GM23338 (cell line): ENCODE data around the gene SLC35F2. TPM values are rescaled to one million over a fixed set of nuclear protein-coding genes. Genes with fewer than 3 reads are reported as not detected.

Experiments
- ATAC-seq: fragments of 200-7000 bp; cut with Tn5 transposase; 3 replicates; pipeline ENCODE4 v1.9.1; 2020
- DNase-seq: peaks from one replicate; pipeline ENCODE4 v3.0.0-alpha.2; 2015; ENCODE audit warnings: low spot score
- H2AFZ ChIP-seq: fragments of 200-600 bp; sonication (generic); 2 replicates; pipeline ENCODE4 v1.8.0; 2016; ENCODE audit warnings: antibody characterized with exemption, mild to moderate bottlenecking, moderate library complexity
- H3F3A ChIP-seq: fragments of 200-600 bp; sonication (generic); replicated peaks from 2 replicates; pipeline ENCODE4 v1.8.0; 2017; ENCODE audit warnings: antibody characterized with exemption, mixed run types, low read depth
- H3K27ac ChIP-seq: fragments of 200-600 bp; sonication (generic); 2 replicates; pipeline ENCODE4 v1.6.1; 2016; ENCODE audit warnings: low read depth
- H3K27me3 ChIP-seq: fragments of 200-600 bp; sonication (generic); 2 replicates; pipeline ENCODE4 v1.8.0; 2016; ENCODE audit warnings: mild to moderate bottlenecking, mixed run types, moderate library complexity; ENCODE audit not compliant: insufficient read depth
- H3K36me3 ChIP-seq: fragments of 200-600 bp; sonication (generic); 2 replicates; pipeline ENCODE4 v1.8.0; 2016; ENCODE audit warnings: mild to moderate bottlenecking; ENCODE audit not compliant: insufficient read depth
- H3K4me1 ChIP-seq: fragments of 200-600 bp; sonication (generic); 2 replicates; pipeline ENCODE4 v1.8.0; 2016; ENCODE audit warnings: mild to moderate bottlenecking, moderate library complexity; ENCODE audit not compliant: insufficient read depth
- H3K4me2 ChIP-seq: fragments of 200-600 bp; sonication (generic); 2 replicates; pipeline ENCODE4 v1.7.1; 2017; ENCODE audit warnings: mixed run types
- H3K4me3 ChIP-seq: fragments of 200-600 bp; sonication (generic); 2 replicates; pipeline ENCODE4 v1.6.1; 2016; ENCODE audit warnings: mixed run types
- H3K79me2 ChIP-seq: fragments of 200-600 bp; sonication (generic); replicated peaks from 2 replicates; pipeline ENCODE4 v1.8.0; 2017; ENCODE audit warnings: mild to moderate bottlenecking; ENCODE audit not compliant: insufficient read depth
- H3K9me2 ChIP-seq: fragments of 200-600 bp; sonication (generic); 2 replicates; pipeline ENCODE4 v1.8.0; 2017; ENCODE audit not compliant: insufficient read depth
- H4K20me1 ChIP-seq: fragments of 200-600 bp; sonication (generic); replicated peaks from 2 replicates; pipeline ENCODE4 v1.8.0; 2017; ENCODE audit warnings: mild to moderate bottlenecking; ENCODE audit not compliant: insufficient read depth
- H3K27ac Mint-ChIP-seq: 2 replicates; pipeline ENCODE4 v1.8.0; 2020; ENCODE audit warnings: inconsistent platforms, mild to moderate bottlenecking, moderate library complexity, mixed read lengths
- H3K27me3 Mint-ChIP-seq: 3 replicates; pipeline ENCODE4 v1.8.0; 2022; ENCODE audit warnings: low read depth, mild to moderate bottlenecking, moderate library complexity, mixed read lengths, inconsistent platforms; ENCODE audit not compliant: insufficient read depth, poor library complexity
- H3K36me3 Mint-ChIP-seq: 3 replicates; pipeline ENCODE4 v1.8.0; 2021; ENCODE audit warnings: low read depth, mild to moderate bottlenecking, inconsistent platforms, moderate library complexity, mixed read lengths
- H3K4me1 Mint-ChIP-seq: 3 replicates; pipeline ENCODE4 v1.8.0; 2020; ENCODE audit warnings: mild to moderate bottlenecking, inconsistent platforms, mixed read lengths
- H3K4me3 Mint-ChIP-seq: 3 replicates; pipeline ENCODE4 v1.8.0; 2021; ENCODE audit warnings: moderate library complexity, mild to moderate bottlenecking, inconsistent platforms, mixed read lengths
- H3K9me3 Mint-ChIP-seq: 3 replicates; pipeline ENCODE4 v1.8.0; 2020; ENCODE audit warnings: moderate library complexity, mild to moderate bottlenecking, inconsistent platforms, mixed read lengths
- CREB1 ChIP-seq: fragments of 250-450 bp; sonication (Bioruptor Pico); IDR thresholded peaks from 2 replicates; pipeline ENCODE4 v1.5.0; 2020; ENCODE audit warnings: low read depth, mild to moderate bottlenecking, moderate library complexity
- EZH2 ChIP-seq: fragments of 200-600 bp; sonication (generic); IDR thresholded peaks from one replicate; pipeline ENCODE4 v1.8.0; 2017; ENCODE audit warnings: antibody characterized with exemption, mild to moderate bottlenecking, low read depth; ENCODE audit not compliant: unreplicated experiment
- EZH2phosphoT487 ChIP-seq: fragments of 200-600 bp; sonication (generic); IDR thresholded peaks from one replicate; pipeline ENCODE4 v1.8.1; 2018; ENCODE audit warnings: antibody characterized with exemption; ENCODE audit not compliant: unreplicated experiment
- JUNB ChIP-seq: IDR thresholded peaks from one replicate; pipeline ENCODE4 v1.6.1; 2016; ENCODE audit warnings: antibody characterized with exemption; ENCODE audit not compliant: unreplicated experiment
- NANOG ChIP-seq: IDR thresholded peaks from 2 replicates; pipeline ENCODE4 v1.6.1; 2016; ENCODE audit warnings: antibody characterized with exemption, borderline replicate concordance
- POLR2AphosphoS5 ChIP-seq: IDR thresholded peaks from 2 replicates; pipeline ENCODE4 v1.6.1; 2016; ENCODE audit warnings: antibody characterized with exemption, low read depth
- ZNF331 ChIP-seq: fragments of 250-450 bp; sonication (Bioruptor Pico); IDR thresholded peaks from 2 replicates; pipeline ENCODE4 v1.5.0; 2020; ENCODE audit warnings: low read depth, mild to moderate bottlenecking, moderate library complexity
- polyA plus RNA-seq: library from polyadenylated mRNA; unstranded; fragments of >200 nt; fragmentation: Nextera tagmentation; extraction: Ambion mirVana; gene quantifications from 2 replicates; pipeline ENCODE4 v1.2.1, GENCODE V29; 2016
- total RNA-seq: library from RNA; depleted of rRNA; stranded (reverse); fragments of >200 nt; shearing (Covaris generic); gene quantifications from 2 replicates; pipeline ENCODE4 v1.2.3, GENCODE V29; 2014
- TF ChIP-seq, protein P1 (sequence below), 2 experiments: fragments of 200-600 bp in 1 of 2; sonication (generic) in 1 of 2; conservative IDR thresholded peaks; 2 replicates each; pipeline versions ENCODE4 v1.5.1 to v1.6.1; 2016 to 2017; ENCODE audit warnings: antibody characterized with exemption in 2 of 2, low read depth in 2 of 2, mild to moderate bottlenecking in 2 of 2, moderate library complexity in 1 of 2
- TF ChIP-seq, protein P2 (sequence below): fragments of 250-450 bp; sonication (Bioruptor Pico); IDR thresholded peaks from 2 replicates; pipeline ENCODE4 v1.5.0; 2020; ENCODE audit warnings: mild to moderate bottlenecking, moderate library complexity
- TF ChIP-seq, protein P3 (sequence below): IDR thresholded peaks from 2 replicates; pipeline ENCODE4 v1.6.1; 2016; ENCODE audit warnings: antibody characterized with exemption

The SLC35F2 gene
- total and polyA plus RNA-seq, 2 experiments from 2014 or later, result 25.2 to 32.5 TPM

DNA sequence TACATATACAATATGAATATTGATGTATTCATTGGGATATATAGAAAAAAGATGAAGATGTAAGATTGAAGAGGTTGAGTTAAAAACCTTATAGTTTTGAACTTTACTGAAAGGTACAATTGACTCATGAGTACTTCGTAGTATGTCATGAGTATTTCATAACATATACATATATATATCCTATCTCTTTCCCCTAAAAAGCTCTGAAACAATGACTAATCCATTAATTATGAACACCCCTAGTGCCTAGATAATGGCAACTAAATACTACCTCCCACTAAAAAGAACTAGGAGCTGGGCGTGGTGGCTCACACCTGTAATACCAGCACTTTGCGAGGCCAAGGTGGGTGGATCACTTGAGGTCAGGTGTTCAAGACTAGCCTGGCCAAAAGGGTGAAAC is 31.5 kb downstream of the SLC35F2 start (continued):
- TF ChIP-seq ZNF331 (CRISPR knock-in tag) (no peak), NANOG (no peak), JUNB (no peak)
- TF ChIP-seq, protein P1, sequence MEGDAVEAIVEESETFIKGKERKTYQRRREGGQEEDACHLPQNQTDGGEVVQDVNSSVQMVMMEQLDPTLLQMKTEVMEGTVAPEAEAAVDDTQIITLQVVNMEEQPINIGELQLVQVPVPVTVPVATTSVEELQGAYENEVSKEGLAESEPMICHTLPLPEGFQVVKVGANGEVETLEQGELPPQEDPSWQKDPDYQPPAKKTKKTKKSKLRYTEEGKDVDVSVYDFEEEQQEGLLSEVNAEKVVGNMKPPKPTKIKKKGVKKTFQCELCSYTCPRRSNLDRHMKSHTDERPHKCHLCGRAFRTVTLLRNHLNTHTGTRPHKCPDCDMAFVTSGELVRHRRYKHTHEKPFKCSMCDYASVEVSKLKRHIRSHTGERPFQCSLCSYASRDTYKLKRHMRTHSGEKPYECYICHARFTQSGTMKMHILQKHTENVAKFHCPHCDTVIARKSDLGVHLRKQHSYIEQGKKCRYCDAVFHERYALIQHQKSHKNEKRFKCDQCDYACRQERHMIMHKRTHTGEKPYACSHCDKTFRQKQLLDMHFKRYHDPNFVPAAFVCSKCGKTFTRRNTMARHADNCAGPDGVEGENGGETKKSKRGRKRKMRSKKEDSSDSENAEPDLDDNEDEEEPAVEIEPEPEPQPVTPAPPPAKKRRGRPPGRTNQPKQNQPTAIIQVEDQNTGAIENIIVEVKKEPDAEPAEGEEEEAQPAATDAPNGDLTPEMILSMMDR (conservative IDR thresholded peaks at IDR 0.05; ENCODE audit: low read depth in 2 of 2), result no peak

DNA sequence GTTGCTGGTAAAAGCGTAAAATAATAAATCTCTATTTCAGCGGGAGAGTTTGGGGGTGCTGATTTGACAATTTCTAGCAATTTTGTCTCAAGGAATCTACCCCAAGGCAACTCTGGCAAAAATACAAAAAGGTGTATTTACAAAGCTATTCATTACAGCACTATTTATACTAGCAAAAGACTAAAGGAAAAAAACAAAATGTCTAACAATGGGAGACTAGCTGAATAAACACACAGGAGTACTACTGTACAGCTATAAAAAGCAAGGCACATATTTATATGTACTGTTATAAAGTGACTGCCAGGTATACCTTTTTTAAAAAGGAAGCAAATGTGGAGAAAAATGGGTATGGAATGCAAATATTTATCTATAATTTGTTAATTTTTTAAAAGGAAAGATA is 32.7 kb downstream of the SLC35F2 start:
- H3K4me1 ChIP-seq, result no peaks in the 10 kb centered on the region
- no peak overlapping the region for H3K4me3 Mint-ChIP-seq
- H3K4me1 Mint-ChIP-seq, result no peaks in the 10 kb centered on the region
- H3K27ac ChIP-seq, result no peak overlapping the region
- TF ChIP-seq EZH2phosphoT487 (no peak), JUNB (no peak), POLR2AphosphoS5 (no peak), EZH2 (no peak), CREB1 (CRISPR knock-in tag) (no peak)
- TF ChIP-seq, protein P2, sequence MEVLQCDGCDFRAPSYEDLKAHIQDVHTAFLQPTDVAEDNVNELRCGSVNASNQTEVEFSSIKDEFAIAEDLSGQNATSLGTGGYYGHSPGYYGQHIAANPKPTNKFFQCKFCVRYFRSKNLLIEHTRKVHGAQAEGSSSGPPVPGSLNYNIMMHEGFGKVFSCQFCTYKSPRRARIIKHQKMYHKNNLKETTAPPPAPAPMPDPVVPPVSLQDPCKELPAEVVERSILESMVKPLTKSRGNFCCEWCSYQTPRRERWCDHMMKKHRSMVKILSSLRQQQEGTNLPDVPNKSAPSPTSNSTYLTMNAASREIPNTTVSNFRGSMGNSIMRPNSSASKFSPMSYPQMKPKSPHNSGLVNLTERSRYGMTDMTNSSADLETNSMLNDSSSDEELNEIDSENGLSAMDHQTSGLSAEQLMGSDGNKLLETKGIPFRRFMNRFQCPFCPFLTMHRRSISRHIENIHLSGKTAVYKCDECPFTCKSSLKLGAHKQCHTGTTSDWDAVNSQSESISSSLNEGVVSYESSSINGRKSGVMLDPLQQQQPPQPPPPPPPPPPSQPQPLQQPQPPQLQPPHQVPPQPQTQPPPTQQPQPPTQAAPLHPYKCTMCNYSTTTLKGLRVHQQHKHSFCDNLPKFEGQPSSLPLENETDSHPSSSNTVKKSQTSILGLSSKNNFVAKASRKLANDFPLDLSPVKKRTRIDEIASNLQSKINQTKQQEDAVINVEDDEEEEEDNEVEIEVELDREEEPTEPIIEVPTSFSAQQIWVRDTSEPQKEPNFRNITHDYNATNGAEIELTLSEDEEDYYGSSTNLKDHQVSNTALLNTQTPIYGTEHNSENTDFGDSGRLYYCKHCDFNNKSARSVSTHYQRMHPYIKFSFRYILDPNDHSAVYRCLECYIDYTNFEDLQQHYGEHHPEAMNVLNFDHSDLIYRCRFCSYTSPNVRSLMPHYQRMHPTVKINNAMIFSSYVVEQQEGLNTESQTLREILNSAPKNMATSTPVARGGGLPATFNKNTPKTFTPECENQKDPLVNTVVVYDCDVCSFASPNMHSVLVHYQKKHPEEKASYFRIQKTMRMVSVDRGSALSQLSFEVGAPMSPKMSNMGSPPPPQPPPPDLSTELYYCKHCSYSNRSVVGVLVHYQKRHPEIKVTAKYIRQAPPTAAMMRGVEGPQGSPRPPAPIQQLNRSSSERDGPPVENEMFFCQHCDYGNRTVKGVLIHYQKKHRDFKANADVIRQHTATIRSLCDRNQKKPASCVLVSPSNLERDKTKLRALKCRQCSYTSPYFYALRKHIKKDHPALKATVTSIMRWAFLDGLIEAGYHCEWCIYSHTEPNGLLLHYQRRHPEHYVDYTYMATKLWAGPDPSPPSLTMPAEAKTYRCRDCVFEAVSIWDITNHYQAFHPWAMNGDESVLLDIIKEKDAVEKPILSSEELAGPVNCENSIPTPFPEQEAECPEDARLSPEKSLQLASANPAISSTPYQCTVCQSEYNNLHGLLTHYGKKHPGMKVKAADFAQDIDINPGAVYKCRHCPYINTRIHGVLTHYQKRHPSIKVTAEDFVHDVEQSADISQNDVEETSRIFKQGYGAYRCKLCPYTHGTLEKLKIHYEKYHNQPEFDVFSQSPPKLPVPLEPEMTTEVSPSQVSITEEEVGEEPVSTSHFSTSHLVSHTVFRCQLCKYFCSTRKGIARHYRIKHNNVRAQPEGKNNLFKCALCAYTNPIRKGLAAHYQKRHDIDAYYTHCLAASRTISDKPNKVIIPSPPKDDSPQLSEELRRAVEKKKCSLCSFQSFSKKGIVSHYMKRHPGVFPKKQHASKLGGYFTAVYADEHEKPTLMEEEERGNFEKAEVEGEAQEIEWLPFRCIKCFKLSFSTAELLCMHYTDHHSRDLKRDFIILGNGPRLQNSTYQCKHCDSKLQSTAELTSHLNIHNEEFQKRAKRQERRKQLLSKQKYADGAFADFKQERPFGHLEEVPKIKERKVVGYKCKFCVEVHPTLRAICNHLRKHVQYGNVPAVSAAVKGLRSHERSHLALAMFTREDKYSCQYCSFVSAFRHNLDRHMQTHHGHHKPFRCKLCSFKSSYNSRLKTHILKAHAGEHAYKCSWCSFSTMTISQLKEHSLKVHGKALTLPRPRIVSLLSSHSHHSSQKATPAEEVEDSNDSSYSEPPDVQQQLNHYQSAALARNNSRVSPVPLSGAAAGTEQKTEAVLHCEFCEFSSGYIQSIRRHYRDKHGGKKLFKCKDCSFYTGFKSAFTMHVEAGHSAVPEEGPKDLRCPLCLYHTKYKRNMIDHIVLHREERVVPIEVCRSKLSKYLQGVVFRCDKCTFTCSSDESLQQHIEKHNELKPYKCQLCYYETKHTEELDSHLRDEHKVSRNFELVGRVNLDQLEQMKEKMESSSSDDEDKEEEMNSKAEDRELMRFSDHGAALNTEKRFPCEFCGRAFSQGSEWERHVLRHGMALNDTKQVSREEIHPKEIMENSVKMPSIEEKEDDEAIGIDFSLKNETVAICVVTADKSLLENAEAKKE (CRISPR knock-in tag), result no peak
- TF ChIP-seq, protein P3, sequence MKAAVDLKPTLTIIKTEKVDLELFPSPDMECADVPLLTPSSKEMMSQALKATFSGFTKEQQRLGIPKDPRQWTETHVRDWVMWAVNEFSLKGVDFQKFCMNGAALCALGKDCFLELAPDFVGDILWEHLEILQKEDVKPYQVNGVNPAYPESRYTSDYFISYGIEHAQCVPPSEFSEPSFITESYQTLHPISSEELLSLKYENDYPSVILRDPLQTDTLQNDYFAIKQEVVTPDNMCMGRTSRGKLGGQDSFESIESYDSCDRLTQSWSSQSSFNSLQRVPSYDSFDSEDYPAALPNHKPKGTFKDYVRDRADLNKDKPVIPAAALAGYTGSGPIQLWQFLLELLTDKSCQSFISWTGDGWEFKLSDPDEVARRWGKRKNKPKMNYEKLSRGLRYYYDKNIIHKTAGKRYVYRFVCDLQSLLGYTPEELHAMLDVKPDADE, result no peak
- no peaks in the 10 kb centered on the region for H3K27me3 Mint-ChIP-seq
- no peak overlapping the region for H3K27ac Mint-ChIP-seq
- no peaks in the 10 kb centered on the region for H3F3A ChIP-seq
- peaks cover 18% of the 10 kb centered on the region for H4K20me1 ChIP-seq
- no peak for DNase-seq
- H3K9me3 Mint-ChIP-seq, result no peaks in the 10 kb centered on the region
- H3K79me2 ChIP-seq, result peaks cover 34% of the 10 kb centered on the region
- H3K9me2 ChIP-seq, result no peaks in the 10 kb centered on the region
- no peaks in the 10 kb centered on the region for H3K36me3 ChIP-seq
- no peaks in the 10 kb centered on the region for H3K36me3 Mint-ChIP-seq
- no peak for ATAC-seq
- no peak overlapping the region for H2AFZ ChIP-seq
- no peak overlapping the region for H3K4me3 ChIP-seq
- H3K27me3 ChIP-seq, result no peaks in the 10 kb centered on the region
- no peak overlapping the region for H3K4me2 ChIP-seq
